ENCODE data around the gene NUDT3. TPM values are rescaled to one million over a fixed set of nuclear protein-coding genes. Genes with fewer than 3 reads are reported as not detected.

The NUDT3 gene
- total RNA-seq, 4 donors from 2014 or later = 17.3 to 28.1 (median 20.6) TPM

DNA sequence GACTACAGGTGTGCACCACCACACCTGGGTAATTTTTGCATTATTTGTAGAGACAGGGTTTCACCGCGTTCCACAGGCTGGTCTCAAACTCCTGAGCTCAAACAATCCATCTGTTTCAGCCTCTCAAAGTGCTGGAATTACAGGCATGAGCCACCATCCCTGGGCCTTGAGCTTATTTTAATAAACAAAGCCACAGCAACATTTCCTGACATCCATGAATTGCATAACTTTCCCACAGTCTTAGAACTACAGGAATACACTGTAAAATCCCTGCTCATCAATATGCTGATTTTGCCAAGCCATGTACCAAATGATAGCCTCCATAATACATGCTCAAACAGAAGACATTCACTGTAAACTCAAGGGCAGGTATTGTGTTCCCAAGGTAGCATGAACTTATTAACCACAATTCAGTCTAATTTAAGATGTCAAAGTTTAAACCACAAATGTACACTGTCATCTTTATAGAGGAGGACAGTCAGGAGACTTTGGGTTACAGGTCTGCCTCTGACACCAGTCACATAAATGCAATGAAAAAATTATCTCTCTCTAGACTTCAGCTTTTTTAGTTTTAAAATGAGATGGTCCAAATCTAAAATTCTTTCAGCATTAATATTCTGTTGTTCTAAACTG lies 40.0 kb downstream of the NUDT3 start:
- no peaks in the 10 kb centered on the region for H3K9me3 ChIP-seq
- H3K36me3 ChIP-seq = no peaks in the 10 kb centered on the region
- H3K27me3 ChIP-seq = no peaks in the 10 kb centered on the region
- DNase-seq = no peak
- TF ChIP-seq POLR2A (IDR thresholded peaks at IDR 0.05) (no peak), CTCF (IDR thresholded peaks at IDR 0.05) (no peak)
- no peak overlapping the region for H3K27ac ChIP-seq
- no peak overlapping the region for H3K4me3 ChIP-seq
- H3K4me1 ChIP-seq = no peaks in the 10 kb centered on the region

DNA sequence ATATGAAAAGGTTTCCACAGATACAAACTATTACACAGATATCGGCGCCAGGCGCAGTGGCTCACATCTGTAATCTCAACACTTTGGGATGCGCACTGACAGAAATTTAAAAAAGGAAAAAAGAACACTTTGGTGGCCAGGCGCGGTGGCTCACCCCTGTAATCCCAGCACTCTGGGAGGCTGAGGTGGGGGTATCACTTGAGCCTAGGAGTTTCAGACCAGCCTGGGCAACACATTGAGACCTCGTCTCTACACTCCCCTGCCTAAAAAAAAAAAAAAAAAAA lies 41.6 kb downstream of the NUDT3 start:
- H3K36me3 ChIP-seq = no peaks in the 10 kb centered on the region
- no peaks in the 10 kb centered on the region for H3K4me1 ChIP-seq
- no peak overlapping the region for H3K27ac ChIP-seq
- H3K9me3 ChIP-seq = no peaks in the 10 kb centered on the region
- no peak for TF ChIP-seq POLR2A (IDR thresholded peaks at IDR 0.05)
- TF ChIP-seq CTCF (IDR thresholded peaks at IDR 0.05) = no peak
- H3K27me3 ChIP-seq = no peaks in the 10 kb centered on the region
- no peak overlapping the region for H3K4me3 ChIP-seq
- no peak for DNase-seq

DNA sequence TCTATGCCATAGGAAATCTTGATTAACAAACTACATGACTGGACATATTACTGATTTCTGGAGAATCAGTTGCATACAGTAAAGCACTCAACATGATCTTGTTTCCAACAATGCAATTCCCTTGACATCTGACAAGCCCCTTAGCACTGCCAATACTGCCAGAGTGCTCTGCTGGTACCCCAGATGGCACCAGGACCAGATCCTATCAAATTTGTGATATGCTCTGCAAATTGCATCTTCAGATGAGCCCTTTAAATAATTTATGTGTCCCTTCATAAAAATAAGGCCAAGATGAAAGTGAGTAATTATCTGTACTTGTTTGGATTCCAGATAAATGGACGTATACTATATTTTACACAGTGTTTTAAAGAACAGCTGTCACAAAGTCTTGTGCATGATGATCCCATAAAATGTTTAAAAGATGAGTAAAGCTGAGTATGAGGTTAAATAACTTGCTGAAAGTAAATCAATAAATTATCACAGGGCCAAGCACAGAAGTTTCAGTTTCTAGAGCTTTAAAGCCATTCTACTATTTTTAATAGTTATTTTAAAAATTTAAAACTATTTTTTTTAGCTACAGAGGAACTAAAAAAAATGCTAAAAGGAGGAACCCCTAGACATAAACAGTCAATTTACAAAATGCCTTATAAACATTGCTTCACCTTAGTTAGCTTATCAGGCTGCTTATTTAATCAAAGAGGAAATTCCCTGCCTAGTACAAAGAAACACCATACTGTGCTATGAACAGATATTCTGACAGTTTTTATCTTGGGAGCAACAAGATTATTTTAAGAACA lies 42.1 kb downstream of the NUDT3 start:
- H3K4me3 ChIP-seq = no peak overlapping the region
- no peak for DNase-seq
- no peak for TF ChIP-seq POLR2A (IDR thresholded peaks at IDR 0.05)
- TF ChIP-seq CTCF (IDR thresholded peaks at IDR 0.05) = no peak
- H3K9me3 ChIP-seq = no peaks in the 10 kb centered on the region
- no peak overlapping the region for H3K27ac ChIP-seq
- H3K4me1 ChIP-seq = no peaks in the 10 kb centered on the region
- no peaks in the 10 kb centered on the region for H3K27me3 ChIP-seq
- no peaks in the 10 kb centered on the region for H3K36me3 ChIP-seq

DNA sequence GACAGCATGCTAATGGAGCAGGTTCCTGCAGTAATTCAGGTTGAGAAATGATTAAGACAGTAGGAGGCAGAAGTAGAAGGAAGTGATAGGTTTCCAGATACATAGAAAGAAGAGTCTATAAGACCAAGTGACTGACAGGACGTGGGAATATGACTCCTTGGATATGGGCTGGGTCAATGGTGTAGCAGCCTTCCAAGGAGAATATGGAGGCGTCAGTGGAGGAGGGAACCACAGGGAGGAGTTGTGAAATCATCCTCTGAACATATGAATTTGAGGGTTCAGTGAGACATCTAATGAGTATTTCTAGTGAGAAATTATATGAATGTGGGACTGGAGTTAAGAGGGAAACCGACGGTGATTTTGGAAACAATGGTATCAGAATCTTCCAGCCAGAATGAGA lies 43.3 kb downstream of the NUDT3 start:
- Histone ChIP-seq H3K4me3 (no peak overlapping the region), H3K27ac (no peak overlapping the region), H3K27me3 (no peaks in the 10 kb centered on the region), H3K36me3 (no peaks in the 10 kb centered on the region), H3K4me1 (no peaks in the 10 kb centered on the region), H3K9me3 (no peaks in the 10 kb centered on the region)
- TF ChIP-seq CTCF (IDR thresholded peaks at IDR 0.05) (no peak), POLR2A (IDR thresholded peaks at IDR 0.05) (no peak)
- DNase-seq = no peak

DNA sequence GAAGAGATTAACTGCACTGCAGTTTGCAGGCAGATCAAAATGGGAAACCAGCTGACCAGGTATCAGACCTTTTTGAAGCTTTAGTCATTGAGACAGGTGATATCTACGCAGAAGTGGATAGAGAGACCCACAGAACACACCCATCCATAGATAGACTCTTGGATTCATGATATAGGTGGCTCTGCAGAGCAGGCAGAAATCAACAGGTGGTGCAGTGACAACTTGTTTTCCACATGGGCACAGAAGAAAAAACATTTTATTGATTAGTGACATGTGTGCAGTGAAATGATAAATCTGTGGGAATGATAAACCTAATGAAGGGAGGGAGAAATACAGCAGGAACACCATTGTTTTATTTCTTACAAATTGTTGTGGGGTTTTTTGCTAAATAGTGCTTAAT lies 45.2 kb downstream of the NUDT3 start:
- no peaks in the 10 kb centered on the region for H3K27me3 ChIP-seq
- no peaks in the 10 kb centered on the region for H3K9me3 ChIP-seq
- DNase-seq = no peak
- H3K36me3 ChIP-seq = no peaks in the 10 kb centered on the region
- H3K4me3 ChIP-seq = no peak overlapping the region
- no peak overlapping the region for H3K27ac ChIP-seq
- TF ChIP-seq CTCF (IDR thresholded peaks at IDR 0.05) (no peak), POLR2A (IDR thresholded peaks at IDR 0.05) (no peak)
- H3K4me1 ChIP-seq = no peaks in the 10 kb centered on the region
